DOHH2 (cell line): ENCODE measurements around the gene TUBA1A.

ENCODE experiments used
- H3F3A ChIP-seq: fragments of 200-600 bp; sonication (generic), shearing (Covaris generic); 2 replicates; pipeline ENCODE4 v1.6.0; 2016; ENCODE audit warnings: antibody characterized with exemption, mild to moderate bottlenecking; ENCODE audit not compliant: control insufficient read depth, insufficient read depth
- H3K27ac ChIP-seq: fragments of 200-600 bp; sonication (generic); 2 replicates; pipeline ENCODE4 v1.5.1; 2014; ENCODE audit warnings: low read depth, mild to moderate bottlenecking, low read length, moderate library complexity
- H3K27me3 ChIP-seq: fragments of 200-600 bp; sonication (generic); 2 replicates; pipeline ENCODE4 v1.6.1; 2014; ENCODE audit warnings: mild to moderate bottlenecking, low read length, mixed read lengths; ENCODE audit not compliant: control insufficient read depth
- H3K36me3 ChIP-seq: fragments of 200-600 bp; sonication (generic); 2 replicates; pipeline ENCODE4 v1.6.1; 2014; ENCODE audit warnings: mild to moderate bottlenecking, low read length, moderate library complexity, mixed read lengths; ENCODE audit not compliant: control insufficient read depth
- H3K4me1 ChIP-seq: fragments of 200-600 bp; sonication (generic); 2 replicates; pipeline ENCODE4 v1.6.1; 2014; ENCODE audit warnings: mild to moderate bottlenecking, low read length, mixed read lengths; ENCODE audit not compliant: control insufficient read depth
- H3K4me2 ChIP-seq: fragments of 200-600 bp; sonication (generic); 2 replicates; pipeline ENCODE4 v1.6.0; 2014; ENCODE audit warnings: mild to moderate bottlenecking, low read length, moderate library complexity
- H3K4me3 ChIP-seq: fragments of 200-600 bp; sonication (generic); 2 replicates; pipeline ENCODE4 v1.5.1; 2014; ENCODE audit warnings: mild to moderate bottlenecking, low read length, mixed read lengths
- H3K79me2 ChIP-seq: fragments of 200-600 bp; sonication (generic); 2 replicates; pipeline ENCODE4 v1.6.1; 2014; ENCODE audit warnings: mild to moderate bottlenecking, low read length, mixed read lengths; ENCODE audit not compliant: control insufficient read depth
- H3K9me2 ChIP-seq: fragments of 200-600 bp; sonication (generic); replicated peaks from 2 replicates; pipeline ENCODE4 v1.6.1; 2014; ENCODE audit warnings: mild to moderate bottlenecking, low read length, mixed read lengths; ENCODE audit not compliant: control insufficient read depth
- H3K9me3 ChIP-seq: fragments of 200-600 bp; sonication (generic); 2 replicates; pipeline ENCODE4 v1.6.1; 2014; ENCODE audit warnings: antibody characterized with exemption, low read length, mixed read lengths; ENCODE audit not compliant: control insufficient read depth, insufficient read depth
- H4K20me1 ChIP-seq: fragments of 200-600 bp; sonication (generic); 2 replicates; pipeline ENCODE4 v1.6.0; 2014; ENCODE audit warnings: low read depth, mild to moderate bottlenecking, antibody characterized with exemption, low read length, moderate library complexity; ENCODE audit not compliant: control insufficient read depth, insufficient read depth
- CTCF ChIP-seq: fragments of 200-600 bp; sonication (generic); IDR thresholded peaks from one replicate; pipeline ENCODE4 v1.5.1; 2014; ENCODE audit warnings: antibody characterized with exemption, mild to moderate bottlenecking, low read depth, low read length; ENCODE audit not compliant: poor library complexity, severe bottlenecking
- EZH2phosphoT487 ChIP-seq: fragments of 200-600 bp; sonication (generic); IDR thresholded peaks from 2 replicates; pipeline ENCODE4 v1.6.1; 2017; ENCODE audit warnings: borderline replicate concordance, mild to moderate bottlenecking, antibody characterized with exemption, low read length, moderate library complexity, mixed read lengths

TUBA1A gene

GRCh38 chr12:49201595-49202295 is 12.9 kb upstream of the TUBA1A start:
- Histone ChIP-seq H3K36me3 (no peaks in the 10 kb centered on the region), H3K4me3 (peak overlapping the region; percentile 43), H3K79me2 (no peaks in the 10 kb centered on the region), H3K9me3 (no peaks in the 10 kb centered on the region), H3K27me3 (no peaks in the 10 kb centered on the region), H3K9me2 (no peaks in the 10 kb centered on the region), H3K4me1 (peaks cover 18% of the 10 kb centered on the region), H3F3A (no peaks in the 10 kb centered on the region), H4K20me1 (no peaks in the 10 kb centered on the region), H3K27ac (no peak overlapping the region), H3K4me2 (peak overlapping the region; percentile 69)
- TF ChIP-seq EZH2phosphoT487 (no peak), CTCF (no peak)

GRCh38 chr12:49200919-49201594 is 12.2 kb upstream of the TUBA1A start:
- Histone ChIP-seq H3K4me2 (peak overlapping the region; percentile 69), H3F3A (no peaks in the 10 kb centered on the region), H4K20me1 (no peaks in the 10 kb centered on the region), H3K36me3 (no peaks in the 10 kb centered on the region), H3K4me3 (peak overlapping the region; percentile 43), H3K79me2 (no peaks in the 10 kb centered on the region), H3K9me3 (no peaks in the 10 kb centered on the region), H3K27ac (no peak overlapping the region), H3K4me1 (peaks cover 18% of the 10 kb centered on the region), H3K27me3 (no peaks in the 10 kb centered on the region), H3K9me2 (no peaks in the 10 kb centered on the region)
- TF ChIP-seq CTCF (no peak), EZH2phosphoT487 (no peak)

- Histone ChIP-seq H3K9me3 (no peaks in the 10 kb centered on the region), H3K4me3 (no peak overlapping the region), H3F3A (no peaks in the 10 kb centered on the region), H3K9me2 (no peaks in the 10 kb centered on the region), H3K27ac (no peak overlapping the region), H3K27me3 (no peaks in the 10 kb centered on the region), H3K4me2 (no peak overlapping the region), H3K79me2 (no peaks in the 10 kb centered on the region), H3K4me1 (peaks cover 22% of the 10 kb centered on the region), H3K36me3 (no peaks in the 10 kb centered on the region), H4K20me1 (no peaks in the 10 kb centered on the region)
- TF ChIP-seq CTCF, result no peak
- TF ChIP-seq EZH2phosphoT487, result no peak
Measured at GRCh38 chr12:49198431-49199155, 9.7 kb upstream of the TUBA1A start.
